IMR-90 (cell line): Measurements from ENCODE around the gene PRR5L. TPM values are rescaled to one million over a fixed set of nuclear protein-coding genes. Genes with fewer than 3 reads are reported as not detected.

Experiments used
- ATAC-seq: fragments of 200-7000 bp; cut with Tn5 transposase; 2 replicates; pipeline ENCODE4 v1.9.1; 2020; ENCODE audit warnings: low read depth, mild to moderate bottlenecking, moderate library complexity
- BruUV-seq: library from RNA; stranded (reverse); fragments of 400-500 nt; replicated peaks from 2 replicates; lab custom pipeline; 2021; lab: Mats Ljungman, UMichigan
- CTCF ChIA-PET: fragments of 300-600 bp; formaldehyde crosslinking; extraction: SDS; loops from one replicate; lab custom pipeline; 2021; ENCODE audit warnings: antibody characterized with exemption; lab: Yijun Ruan, JAX
- POLR2A ChIA-PET: fragments of 300-600 bp; sonication (Branson Sonifier 250); formaldehyde crosslinking; loops from one replicate; lab custom pipeline; 2022; ENCODE audit warnings: antibody characterized with exemption; ENCODE audit not compliant: unreplicated experiment; lab: Charles Lee
- DNase-seq: peaks from one replicate; pipeline ENCODE4 v3.0.0; 2013
- H2AFZ ChIP-seq: replicated peaks from 2 replicates; pipeline ENCODE3; 2013; ENCODE audit warnings: low read length, mild to moderate bottlenecking; ENCODE audit not compliant: poor library complexity
- H2AK5ac ChIP-seq: 2 replicates; pipeline ENCODE4 v1.6.1; 2013; ENCODE audit warnings: low read depth, low read length, inconsistent platforms
- H2AK9ac ChIP-seq: replicated peaks from 2 replicates; pipeline ENCODE3; 2013; ENCODE audit warnings: mild to moderate bottlenecking, low read depth, low read length, moderate library complexity; ENCODE audit not compliant: poor library complexity
- H2BK120ac ChIP-seq: 2 replicates; pipeline ENCODE4 v1.6.1; 2013; ENCODE audit warnings: low read depth, low read length, inconsistent platforms
- H2BK15ac ChIP-seq: 3 replicates; pipeline ENCODE4 v1.6.1; 2013; ENCODE audit warnings: low read depth, low read length, inconsistent platforms
- H2BK20ac ChIP-seq: 2 replicates; pipeline ENCODE4 v1.6.1; 2013; ENCODE audit warnings: low read depth, mild to moderate bottlenecking, inconsistent platforms, low read length, moderate library complexity
- H2BK5ac ChIP-seq: 2 replicates; pipeline ENCODE4 v1.6.1; 2013; ENCODE audit warnings: mild to moderate bottlenecking, low read depth, low read length, inconsistent platforms; ENCODE audit not compliant: poor library complexity, severe bottlenecking
- H3K14ac ChIP-seq: replicated peaks from 2 replicates; pipeline ENCODE4 v1.6.1; 2013; ENCODE audit warnings: low read depth, low read length, inconsistent platforms
- H3K18ac ChIP-seq: 2 replicates; pipeline ENCODE4 v1.6.1; 2013; ENCODE audit warnings: low read depth, low read length, control low read depth
- H3K23ac ChIP-seq: 2 replicates; pipeline ENCODE4 v1.6.1; 2013; ENCODE audit warnings: low read depth, low read length, inconsistent platforms
- H3K27ac ChIP-seq: 2 replicates; pipeline ENCODE4 v1.5.1; 2013; ENCODE audit warnings: mild to moderate bottlenecking, control low read depth, low read length; ENCODE audit not compliant: insufficient read depth
- H3K27me3 ChIP-seq: 2 replicates; pipeline ENCODE4 v1.6.1; 2013; ENCODE audit warnings: low read length; ENCODE audit not compliant: control insufficient read depth, insufficient read depth
- H3K36me3 ChIP-seq: 2 replicates; pipeline ENCODE4 v1.6.1; 2013; ENCODE audit warnings: low read length, mixed read lengths; ENCODE audit not compliant: control insufficient read depth, insufficient read depth
- H3K4ac ChIP-seq: 2 replicates; pipeline ENCODE4 v1.6.1; 2013; ENCODE audit warnings: low read depth, low read length, inconsistent platforms
- H3K4me1 ChIP-seq: 2 replicates; pipeline ENCODE4 v1.6.1; 2013; ENCODE audit warnings: low read length, mixed read lengths; ENCODE audit not compliant: control insufficient read depth, insufficient read depth
- H3K4me2 ChIP-seq: 2 replicates; pipeline ENCODE4 v1.6.1; 2013; ENCODE audit warnings: low read depth, mild to moderate bottlenecking, control low read depth, low read length, moderate library complexity
- H3K4me3 ChIP-seq: 2 replicates; pipeline ENCODE4 v1.5.1; 2013; ENCODE audit warnings: low read depth, mild to moderate bottlenecking, control low read depth, low read length, moderate library complexity; ENCODE audit not compliant: insufficient read depth
- H3K56ac ChIP-seq: 2 replicates; pipeline ENCODE4 v1.6.1; 2013; ENCODE audit warnings: low read length, inconsistent platforms; ENCODE audit not compliant: insufficient read depth; ENCODE audit errors: extremely low read depth
- H3K79me1 ChIP-seq, 2 experiments: 2 replicates each; pipeline ENCODE4 v1.6.1; 2013; ENCODE audit warnings: low read length in 2 of 2, inconsistent platforms in 1 of 2, low read depth in 1 of 2
- H3K9ac ChIP-seq: 2 replicates; pipeline ENCODE4 v1.6.1; 2013; ENCODE audit warnings: low read depth, low read length, control low read depth
- H3K9me1 ChIP-seq: 2 replicates; pipeline ENCODE4 v1.6.1; 2013; ENCODE audit warnings: low read length, inconsistent platforms; ENCODE audit not compliant: insufficient read depth
- H3K9me3 ChIP-seq: 2 replicates; pipeline ENCODE4 v1.6.1; 2013; ENCODE audit warnings: low read length; ENCODE audit not compliant: control insufficient read depth, insufficient read depth
- H4K20me1 ChIP-seq: 2 replicates; pipeline ENCODE4 v1.6.1; 2013; ENCODE audit warnings: low read length, inconsistent platforms; ENCODE audit not compliant: insufficient read depth
- H4K5ac ChIP-seq: 2 replicates; pipeline ENCODE4 v1.6.1; 2013; ENCODE audit warnings: mild to moderate bottlenecking, low read depth, low read length, control low read depth
- H4K8ac ChIP-seq, 2 experiments: 2 replicates each; pipeline ENCODE4 v1.6.1; 2013; ENCODE audit warnings: low read depth in 2 of 2, low read length in 2 of 2, control low read depth in 1 of 2, inconsistent platforms in 1 of 2
- H4K91ac ChIP-seq: 2 replicates; pipeline ENCODE4 v1.6.1; 2013; ENCODE audit warnings: low read depth, low read length, inconsistent platforms; ENCODE audit not compliant: insufficient read depth
- CHD1 ChIP-seq: IDR thresholded peaks from 2 replicates; pipeline ENCODE4 v1.6.1; 2012; ENCODE audit warnings: low read depth, low read length, improper control_type of control experiment
- FOS ChIP-seq: fragments of 150-350 bp; IDR thresholded peaks from 2 replicates; pipeline ENCODE4 v1.6.1; 2016; ENCODE audit warnings: low read depth, low read length
- MAFK ChIP-seq: IDR thresholded peaks from 2 replicates; pipeline ENCODE4 v1.6.1; 2012; ENCODE audit warnings: low read depth, low read length, improper control_type of control experiment
- MAZ ChIP-seq: IDR thresholded peaks from 2 replicates; pipeline ENCODE4 v1.6.1; 2012; ENCODE audit warnings: low read depth, mild to moderate bottlenecking, low read length, improper control_type of control experiment, moderate library complexity, borderline replicate concordance
- MXI1 ChIP-seq: IDR thresholded peaks from 2 replicates; pipeline ENCODE4 v1.6.1; 2012; ENCODE audit warnings: low read depth, mild to moderate bottlenecking, low read length, moderate library complexity, borderline replicate concordance
- RAD21 ChIP-seq: IDR thresholded peaks from 2 replicates; pipeline ENCODE4 v1.6.1; 2012; ENCODE audit warnings: low read length, improper control_type of control experiment
- RCOR1 ChIP-seq: IDR thresholded peaks from 2 replicates; pipeline ENCODE4 v1.6.1; 2012; ENCODE audit warnings: mild to moderate bottlenecking, low read length, improper control_type of control experiment; ENCODE audit not compliant: insufficient replicate concordance
- RFX5 ChIP-seq: IDR thresholded peaks from 2 replicates; pipeline ENCODE4 v1.8.0; 2012; ENCODE audit warnings: low read depth, mild to moderate bottlenecking, low read length, moderate library complexity
- SMC3 ChIP-seq: fragments of 150-350 bp; IDR thresholded peaks from 2 replicates; pipeline ENCODE4 v1.6.1; 2016; ENCODE audit warnings: low read depth, mild to moderate bottlenecking, antibody characterized with exemption, low read length, moderate library complexity
- WGBS, 2 experiments: methylation state at CpG; one replicate each; pipeline versions ENCODE4 v1.1.5 to v1.1.7; 2013; ENCODE audit warnings: missing lambda C conversion rate in 2 of 2; ENCODE audit not compliant: insufficient read length in 1 of 2; ENCODE audit errors: extremely low coverage in 2 of 2; 5-methylcytosine and 5-hydroxymethylcytosine counted together
- dilution Hi-C: fragments of 300-500 bp; cut with HindIII; formaldehyde crosslinking; loops from one replicate; pipeline ENCODE4 v1.14.3; 2018; ENCODE audit warnings: low sequenced_read_pairs; ENCODE audit not compliant: unreplicated experiment
- in situ Hi-C: fragments of 300-500 bp; cut with MboI; formaldehyde crosslinking; loops from 3 replicates; pipeline ENCODE4 v1.14.3; 2019; ENCODE audit warnings: low sequenced_read_pairs, inconsistent platforms, mixed read lengths
- intact Hi-C: fragments of 100-400 bp; cut with micrococcal nuclease; formaldehyde crosslinking; loops from 2 replicates; pipeline ENCODE4 v1.10.0; 2022
- polyA plus RNA-seq, 3 experiments: library from polyadenylated mRNA; depleted of rRNA; stranded (reverse); fragments of >200 nt; gene quantifications; 2 replicates each; pipeline ENCODE4 v1.2.3, GENCODE V29; 2012; ENCODE audit warnings: low replicate concordance in 1 of 3
- total RNA-seq: library from RNA; depleted of rRNA; stranded (reverse); fragments of >200 nt; gene quantifications from 2 replicates; pipeline ENCODE4 v1.2.3, GENCODE V29; 2012
- TF ChIP-seq, protein P1 (sequence below): conservative IDR thresholded peaks from 2 replicates; pipeline ENCODE4 v1.5.1; 2012; ENCODE audit warnings: mild to moderate bottlenecking, low read depth, low read length, improper control_type of control experiment
- TF ChIP-seq, protein P2 (sequence below): fragments of 150-350 bp; IDR thresholded peaks from 2 replicates; pipeline ENCODE4 v1.6.1; 2017; ENCODE audit warnings: mild to moderate bottlenecking, antibody characterized with exemption, low read length, low read depth

Gene PRR5L
- total and polyA plus RNA-seq, 2 of the 4 experiments (the other 2 are of a cell fraction) = 2.9 to 3.6 TPM

DNA sequence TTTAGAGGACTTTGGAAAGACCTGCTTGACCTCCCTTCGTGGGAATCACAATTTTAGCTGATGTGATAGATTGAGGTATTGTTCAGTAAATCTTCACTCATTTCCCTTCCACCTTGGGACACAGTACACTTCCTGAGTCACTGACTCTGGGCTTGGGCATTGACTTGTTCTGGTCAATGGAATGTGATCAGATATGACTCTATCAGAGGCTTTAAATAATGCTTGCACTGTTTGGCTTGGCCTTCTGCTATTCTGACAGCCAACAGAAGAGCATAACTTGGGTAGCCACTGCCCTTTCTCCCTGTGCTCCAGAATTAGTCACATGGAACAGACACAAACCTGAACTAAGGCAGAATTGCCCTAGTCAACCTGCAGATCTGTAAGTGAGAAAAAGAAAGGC lies 12.5 kb downstream of the PRR5L start:
- no peak overlapping the region for H3K14ac ChIP-seq
- H3K9ac ChIP-seq = no peak overlapping the region
- H3K9me1 ChIP-seq = peaks cover 5% of the 10 kb centered on the region
- TF ChIP-seq RFX5 (no peak), RCOR1 (no peak), MXI1 (no peak), RAD21 (no peak), CHD1 (no peak), SMC3 (no peak), MAZ (no peak), MAFK (no peak), FOS (no peak)
- TF ChIP-seq, protein P1, sequence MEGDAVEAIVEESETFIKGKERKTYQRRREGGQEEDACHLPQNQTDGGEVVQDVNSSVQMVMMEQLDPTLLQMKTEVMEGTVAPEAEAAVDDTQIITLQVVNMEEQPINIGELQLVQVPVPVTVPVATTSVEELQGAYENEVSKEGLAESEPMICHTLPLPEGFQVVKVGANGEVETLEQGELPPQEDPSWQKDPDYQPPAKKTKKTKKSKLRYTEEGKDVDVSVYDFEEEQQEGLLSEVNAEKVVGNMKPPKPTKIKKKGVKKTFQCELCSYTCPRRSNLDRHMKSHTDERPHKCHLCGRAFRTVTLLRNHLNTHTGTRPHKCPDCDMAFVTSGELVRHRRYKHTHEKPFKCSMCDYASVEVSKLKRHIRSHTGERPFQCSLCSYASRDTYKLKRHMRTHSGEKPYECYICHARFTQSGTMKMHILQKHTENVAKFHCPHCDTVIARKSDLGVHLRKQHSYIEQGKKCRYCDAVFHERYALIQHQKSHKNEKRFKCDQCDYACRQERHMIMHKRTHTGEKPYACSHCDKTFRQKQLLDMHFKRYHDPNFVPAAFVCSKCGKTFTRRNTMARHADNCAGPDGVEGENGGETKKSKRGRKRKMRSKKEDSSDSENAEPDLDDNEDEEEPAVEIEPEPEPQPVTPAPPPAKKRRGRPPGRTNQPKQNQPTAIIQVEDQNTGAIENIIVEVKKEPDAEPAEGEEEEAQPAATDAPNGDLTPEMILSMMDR = no peak
- TF ChIP-seq, protein P2, sequence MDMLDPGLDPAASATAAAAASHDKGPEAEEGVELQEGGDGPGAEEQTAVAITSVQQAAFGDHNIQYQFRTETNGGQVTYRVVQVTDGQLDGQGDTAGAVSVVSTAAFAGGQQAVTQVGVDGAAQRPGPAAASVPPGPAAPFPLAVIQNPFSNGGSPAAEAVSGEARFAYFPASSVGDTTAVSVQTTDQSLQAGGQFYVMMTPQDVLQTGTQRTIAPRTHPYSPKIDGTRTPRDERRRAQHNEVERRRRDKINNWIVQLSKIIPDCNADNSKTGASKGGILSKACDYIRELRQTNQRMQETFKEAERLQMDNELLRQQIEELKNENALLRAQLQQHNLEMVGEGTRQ = no peak
- BruUV-seq = no TSS peak
- H3K4me3 ChIP-seq = no peak overlapping the region
- no peak overlapping the region for H2AK5ac ChIP-seq
- H4K91ac ChIP-seq = no peak overlapping the region
- peaks cover 5% of the 10 kb centered on the region for H3K4me1 ChIP-seq
- no peak overlapping the region for H2BK20ac ChIP-seq
- ChIA-PET POLR2A (interaction anchor here (0.6 kb wide), 1 partner anchor 8 kb away, joined by 3 read pairs; no protein-coding TSS in a partner anchor), CTCF (interaction anchor here (1.0 kb wide), 1 partner anchor 9 kb away, joined by 3 read pairs; no protein-coding TSS in a partner anchor)
- no peak overlapping the region for H3K18ac ChIP-seq
- no peak overlapping the region for H2BK15ac ChIP-seq
- intact Hi-C loops = no loop called here
- no peak overlapping the region for H2BK5ac ChIP-seq
- H2AFZ ChIP-seq = no peak overlapping the region
- H4K5ac ChIP-seq = no peak overlapping the region
- no peaks in the 10 kb centered on the region for H3K36me3 ChIP-seq
- H3K4ac ChIP-seq = no peak overlapping the region
- ATAC-seq = no peak
- in situ Hi-C loops = no loop called here
- no peak overlapping the region for H2AK9ac ChIP-seq
- H3K56ac ChIP-seq = no peak overlapping the region
- H3K4me2 ChIP-seq = no peak overlapping the region
- peaks cover 13% of the 10 kb centered on the region for H3K27me3 ChIP-seq
- H3K9me3 ChIP-seq = no peaks in the 10 kb centered on the region
- H4K8ac ChIP-seq = no peak overlapping the region
- H3K79me1 ChIP-seq = no peaks in the 10 kb centered on the region
- no peak overlapping the region for H3K23ac ChIP-seq
- 0 out of 2 replicates have a peak, but pooled peaks cover 3% of the 10 kb centered on the region for H4K20me1 ChIP-seq
- dilution Hi-C loops = no loop called here
- H2BK120ac ChIP-seq = no peak overlapping the region
- no CpG with 5 or more reads among the region's 1 CpG for WGBS, 2 experiments
- no peak overlapping the region for H3K27ac ChIP-seq
- DNase-seq = no peak
